Measurements from ENCODE around the gene WNT7B.

WNT7B gene

DNA sequence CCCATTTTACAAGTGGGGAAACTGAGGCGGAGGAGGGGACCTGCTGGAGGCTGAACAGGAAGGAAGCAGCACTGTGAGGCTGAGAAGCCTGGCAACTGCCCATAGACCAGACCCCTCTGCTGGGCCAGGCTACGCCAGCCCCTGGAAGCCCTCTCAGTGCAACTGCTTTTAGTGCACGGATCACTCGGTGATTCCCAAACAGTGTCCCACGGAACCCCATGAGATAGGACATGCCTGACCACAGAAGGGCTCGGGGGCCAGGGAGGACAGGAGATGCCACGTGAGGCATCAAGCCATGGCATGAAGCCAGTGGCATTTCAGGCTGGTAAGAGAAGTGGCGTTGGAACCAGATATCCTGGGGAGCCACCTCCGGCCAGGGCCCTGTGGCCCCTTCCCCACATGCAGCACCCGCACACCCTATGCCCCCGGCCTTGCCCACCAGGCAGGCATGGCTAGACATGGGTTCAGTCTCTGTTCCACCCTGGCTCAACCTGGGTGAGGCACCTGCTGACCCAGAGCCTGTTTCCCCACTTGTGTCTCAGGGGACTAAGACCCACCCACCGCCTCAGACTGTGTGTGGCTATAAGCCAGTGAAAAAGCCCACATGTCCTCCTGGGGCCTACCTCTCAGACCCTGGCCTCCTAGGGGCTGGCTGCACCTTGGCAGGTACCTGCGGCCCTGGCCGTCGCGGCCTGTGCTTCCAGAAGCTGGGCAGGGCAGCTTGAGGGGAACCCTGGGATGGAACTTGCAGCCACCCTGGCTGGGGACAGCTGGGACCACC is 84.1 kb downstream of the WNT7B start:
- no peak for DNase-seq (ENCODE audit: low spot score)
- TF ChIP-seq, protein P1, sequence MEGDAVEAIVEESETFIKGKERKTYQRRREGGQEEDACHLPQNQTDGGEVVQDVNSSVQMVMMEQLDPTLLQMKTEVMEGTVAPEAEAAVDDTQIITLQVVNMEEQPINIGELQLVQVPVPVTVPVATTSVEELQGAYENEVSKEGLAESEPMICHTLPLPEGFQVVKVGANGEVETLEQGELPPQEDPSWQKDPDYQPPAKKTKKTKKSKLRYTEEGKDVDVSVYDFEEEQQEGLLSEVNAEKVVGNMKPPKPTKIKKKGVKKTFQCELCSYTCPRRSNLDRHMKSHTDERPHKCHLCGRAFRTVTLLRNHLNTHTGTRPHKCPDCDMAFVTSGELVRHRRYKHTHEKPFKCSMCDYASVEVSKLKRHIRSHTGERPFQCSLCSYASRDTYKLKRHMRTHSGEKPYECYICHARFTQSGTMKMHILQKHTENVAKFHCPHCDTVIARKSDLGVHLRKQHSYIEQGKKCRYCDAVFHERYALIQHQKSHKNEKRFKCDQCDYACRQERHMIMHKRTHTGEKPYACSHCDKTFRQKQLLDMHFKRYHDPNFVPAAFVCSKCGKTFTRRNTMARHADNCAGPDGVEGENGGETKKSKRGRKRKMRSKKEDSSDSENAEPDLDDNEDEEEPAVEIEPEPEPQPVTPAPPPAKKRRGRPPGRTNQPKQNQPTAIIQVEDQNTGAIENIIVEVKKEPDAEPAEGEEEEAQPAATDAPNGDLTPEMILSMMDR (IDR thresholded peaks at IDR 0.05; ENCODE audit: extremely low read depth, missing control alignments), result no peak

GRCh38 chr22:45891996-45892621 is 84.9 kb downstream of the WNT7B start:
- TF ChIP-seq, protein P1 (IDR thresholded peaks at IDR 0.05; ENCODE audit: extremely low read depth, missing control alignments), result no peak

DNA sequence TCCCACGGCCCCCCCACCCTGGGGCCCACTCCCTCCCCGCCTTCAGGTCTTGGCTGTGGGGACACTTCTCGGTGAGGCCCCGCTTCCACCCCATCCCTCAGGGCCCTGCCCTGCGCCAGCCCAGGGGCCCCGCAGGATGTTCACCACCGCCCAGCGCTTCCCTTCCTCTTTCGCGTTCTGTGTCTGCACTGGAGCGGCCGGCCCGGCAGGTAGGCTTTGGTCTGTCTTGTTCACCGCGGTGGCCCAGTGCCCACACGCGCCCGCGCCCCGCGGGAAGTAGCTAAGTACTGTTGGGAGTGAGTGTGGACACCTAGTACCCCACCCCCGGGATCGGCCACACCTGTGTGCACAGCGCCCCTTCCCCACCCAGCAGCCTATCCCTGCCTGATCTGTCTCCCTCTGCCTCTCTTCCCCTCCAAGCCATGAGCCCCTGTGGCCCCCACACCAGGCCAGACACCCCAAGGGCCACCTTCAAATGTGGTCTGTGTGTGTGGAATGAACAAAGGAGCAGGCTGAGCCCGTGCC is 85.4 kb downstream of the WNT7B start:
- no peak for DNase-seq (ENCODE audit: low spot score)
- TF ChIP-seq, protein P1 (IDR thresholded peaks at IDR 0.05; ENCODE audit: extremely low read depth, missing control alignments), result no peak

More at GRCh38 chr22:45891996-45892621, 84.9 kb downstream of the WNT7B start:
- no peak for DNase-seq (ENCODE audit: low spot score)

- no peak for DNase-seq (ENCODE audit: low spot score)
- TF ChIP-seq, protein P1 (IDR thresholded peaks at IDR 0.05; ENCODE audit: extremely low read depth, missing control alignments), result no peak
Measured at GRCh38 chr22:45891021-45891421, 85.9 kb downstream of the WNT7B start.

DNA sequence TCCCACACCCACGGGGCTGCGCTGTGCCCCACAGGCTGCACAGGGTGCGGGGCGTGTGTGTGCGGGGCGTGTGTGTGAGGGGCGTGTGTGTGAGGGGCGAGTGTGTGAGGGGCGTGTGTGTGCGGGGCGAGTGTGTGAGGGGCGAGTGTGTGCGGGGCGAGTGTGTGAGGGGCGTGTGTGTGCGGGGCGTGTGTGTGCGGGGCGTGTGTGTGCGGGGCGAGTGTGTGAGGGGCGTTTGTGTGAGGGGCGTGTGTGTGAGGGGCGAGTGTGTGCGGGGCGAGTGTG is 86.7 kb downstream of the WNT7B start:
- DNase-seq (ENCODE audit: low spot score), result no peak
- TF ChIP-seq, protein P1 (IDR thresholded peaks at IDR 0.05; ENCODE audit: extremely low read depth, missing control alignments), result no peak

- no peak for DNase-seq (ENCODE audit: low spot score)
- TF ChIP-seq, protein P1 (IDR thresholded peaks at IDR 0.05; ENCODE audit: extremely low read depth, missing control alignments), result no peak
Measured at GRCh38 chr22:45889539-45890350, 87.2 kb downstream of the WNT7B start.

Data from GM20000 (cell line).